ENCODE results near the gene BCORL1. TPM values are rescaled to one million over a fixed set of nuclear protein-coding genes. Genes with fewer than 3 reads are reported as not detected.

The BCORL1 gene
- total and polyA plus RNA-seq, 2 of the 8 experiments (the other 6 are each of a cell fraction or from before 2014, with no cell fraction given), result 1.4 to 6.2 TPM

- Histone ChIP-seq H3K23ac (ENCODE audit: insufficient read length) (no peak overlapping the region), H3K56ac (replicated peaks; ENCODE audit: insufficient read length, low read depth, low read length) (no peak overlapping the region), H2AK5ac (ENCODE audit: low read depth, low read length) (no peak overlapping the region), H3K79me1 (ENCODE audit: low read depth, low read length) (no peaks in the 10 kb centered on the region), H3K27me3 (replicated peaks in 1 of 4; ENCODE audit: control insufficient read depth in 3 of 4, extremely low read depth in 1 of 4, insufficient read depth in 3 of 4, low read length in 3 of 4) (no peaks in the 10 kb centered on the region), H4K5ac (ENCODE audit: insufficient read length, low read depth, low read length) (no peak overlapping the region), H4K91ac (replicated peaks; ENCODE audit: insufficient read length, low read length) (no peak overlapping the region), H2BK5ac (ENCODE audit: low read depth, low read length) (no peak overlapping the region), H3K79me2 (ENCODE audit: control insufficient read depth in 1 of 2, insufficient read depth in 2 of 2, low read length in 2 of 2) (no peaks in the 10 kb centered on the region), H4K8ac (ENCODE audit: extremely low read depth, insufficient read depth, low read length) (no peak overlapping the region), H2BK12ac (ENCODE audit: low read depth, low read length) (no peak overlapping the region), H3K4me2 (ENCODE audit: insufficient read depth in 1 of 2, low read depth in 2 of 2, low read length in 2 of 2) (no peak overlapping the region), H4K20me1 (replicated peaks in 1 of 2; ENCODE audit: control insufficient read depth in 1 of 2, insufficient read depth in 2 of 2, low read length in 2 of 2) (no peaks in the 10 kb centered on the region), H2BK15ac (ENCODE audit: low read length) (no peak overlapping the region), H3K9ac (replicated peaks in 1 of 4; ENCODE audit: extremely low read depth in 1 of 4, low read depth in 3 of 4, low read length in 3 of 4) (no peak overlapping the region), H3K9me3 (ENCODE audit: insufficient read depth in 2 of 2, low read depth in 1 of 2, low read length in 1 of 2) (no peaks in the 10 kb centered on the region), H3K4ac (replicated peaks; ENCODE audit: insufficient read length, low read depth, low read length) (no peak overlapping the region), H2BK20ac (ENCODE audit: low read length) (no peak overlapping the region), H3K36me3 (ENCODE audit: control insufficient read depth in 2 of 4, insufficient read depth in 4 of 4, low read length in 3 of 4) (no peaks in the 10 kb centered on the region), H3K18ac (ENCODE audit: extremely low read depth, low read length) (no peak overlapping the region), H3K4me3 (ENCODE audit: extremely low read depth in 1 of 4, insufficient read depth in 2 of 4, low read depth in 3 of 4, low read length in 4 of 4) (no peak overlapping the region), H3K27ac (ENCODE audit: low read depth, low read length) (no peak overlapping the region), H2AFZ (ENCODE audit: low read length) (no peak overlapping the region), H2BK120ac (replicated peaks; ENCODE audit: low read depth, low read length) (no peak overlapping the region), H3K4me1 (replicated peaks in 1 of 4; ENCODE audit: control insufficient read depth in 3 of 4, insufficient read depth in 4 of 4, low read length in 3 of 4) (peaks cover 0 to 22% (median 6%) of the 10 kb centered on the region in 4 experiments; a peak in 5 of 7 replicates), H3K14ac (ENCODE audit: insufficient read length) (no peak overlapping the region), H3K23me2 (ENCODE audit: low read depth, low read length) (no peaks in the 10 kb centered on the region)
- DNase-seq (ENCODE audit: low read depth in 1 of 2, low spot score in 2 of 2) (no peak), FAIRE-seq (no peak)
- CTCF ChIA-PET (ENCODE audit: partially characterized antibody), result interaction anchor here (0.7 to 1.2 kb wide), 5 partner anchors 17 to 113 kb away, joined by 3 to 4 read pairs (median 3); no protein-coding TSS in a partner anchor
- POLR2A ChIA-PET (ENCODE audit: partially characterized antibody), result no interaction called here
- WGBS, 2 experiments (ENCODE audit: extremely low coverage in 1 of 2, insufficient coverage in 1 of 2, insufficient read length in 1 of 2, insufficient replicate concordance in 2 of 2, low coverage in 1 of 2, low lambda C conversion rate in 2 of 2, missing lambda C conversion rate in 1 of 2), result 66% methylated on average over 9 of the region's 9 CpGs; no CpG with 5 or more reads in 1 of the 2 experiments
- TF ChIP-seq CTBP2 (IDR thresholded peaks at IDR 0.05; ENCODE audit: borderline replicate concordance, insufficient read depth, insufficient read length, low read length) (no peak), SP4 (IDR thresholded peaks at IDR 0.05; ENCODE audit: low read length) (no peak), FOSL1 (IDR thresholded peaks at IDR 0.05; ENCODE audit: insufficient read depth, low read depth, low read length) (no peak), EP300 (IDR thresholded peaks at IDR 0.05; ENCODE audit: borderline replicate concordance in 1 of 2, low read depth in 2 of 2, low read length in 2 of 2) (no peak), SIRT6 (IDR thresholded peaks at IDR 0.05; ENCODE audit: low read length) (no peak), YY1 (IDR thresholded peaks at IDR 0.05; ENCODE audit: low read depth, low read length) (no peak), GTF2F1 (IDR thresholded peaks at IDR 0.05; ENCODE audit: borderline replicate concordance, low read depth, low read length) (no peak), NANOG (IDR thresholded peaks at IDR 0.05; ENCODE audit: insufficient read depth, low read depth, low read length, poor library complexity, severe bottlenecking) (no peak)
- TF ChIP-seq, protein P1, sequence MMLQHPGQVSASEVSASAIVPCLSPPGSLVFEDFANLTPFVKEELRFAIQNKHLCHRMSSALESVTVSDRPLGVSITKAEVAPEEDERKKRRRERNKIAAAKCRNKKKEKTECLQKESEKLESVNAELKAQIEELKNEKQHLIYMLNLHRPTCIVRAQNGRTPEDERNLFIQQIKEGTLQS (IDR thresholded peaks at IDR 0.05; ENCODE audit: insufficient read depth, low read depth, low read length), result no peak
- TF ChIP-seq, protein P2, sequence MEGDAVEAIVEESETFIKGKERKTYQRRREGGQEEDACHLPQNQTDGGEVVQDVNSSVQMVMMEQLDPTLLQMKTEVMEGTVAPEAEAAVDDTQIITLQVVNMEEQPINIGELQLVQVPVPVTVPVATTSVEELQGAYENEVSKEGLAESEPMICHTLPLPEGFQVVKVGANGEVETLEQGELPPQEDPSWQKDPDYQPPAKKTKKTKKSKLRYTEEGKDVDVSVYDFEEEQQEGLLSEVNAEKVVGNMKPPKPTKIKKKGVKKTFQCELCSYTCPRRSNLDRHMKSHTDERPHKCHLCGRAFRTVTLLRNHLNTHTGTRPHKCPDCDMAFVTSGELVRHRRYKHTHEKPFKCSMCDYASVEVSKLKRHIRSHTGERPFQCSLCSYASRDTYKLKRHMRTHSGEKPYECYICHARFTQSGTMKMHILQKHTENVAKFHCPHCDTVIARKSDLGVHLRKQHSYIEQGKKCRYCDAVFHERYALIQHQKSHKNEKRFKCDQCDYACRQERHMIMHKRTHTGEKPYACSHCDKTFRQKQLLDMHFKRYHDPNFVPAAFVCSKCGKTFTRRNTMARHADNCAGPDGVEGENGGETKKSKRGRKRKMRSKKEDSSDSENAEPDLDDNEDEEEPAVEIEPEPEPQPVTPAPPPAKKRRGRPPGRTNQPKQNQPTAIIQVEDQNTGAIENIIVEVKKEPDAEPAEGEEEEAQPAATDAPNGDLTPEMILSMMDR (IDR thresholded peaks at IDR 0.05; ENCODE audit: control extremely low read depth in 1 of 3, insufficient read depth in 1 of 3, low read depth in 1 of 3, low read length in 3 of 3), result no peak
Observed at GRCh38 chrX:130084631-130085237, 102.3 kb downstream of the BCORL1 start.
